IPS DF 4.7 (cell line): ENCODE data around the gene SVIP.

Source experiments
- DNase-seq: peaks from one replicate; pipeline ENCODE4 v3.0.0-alpha.2; 2013; ENCODE audit warnings: low spot score; ENCODE audit errors: extremely low read depth

Gene SVIP

DNA sequence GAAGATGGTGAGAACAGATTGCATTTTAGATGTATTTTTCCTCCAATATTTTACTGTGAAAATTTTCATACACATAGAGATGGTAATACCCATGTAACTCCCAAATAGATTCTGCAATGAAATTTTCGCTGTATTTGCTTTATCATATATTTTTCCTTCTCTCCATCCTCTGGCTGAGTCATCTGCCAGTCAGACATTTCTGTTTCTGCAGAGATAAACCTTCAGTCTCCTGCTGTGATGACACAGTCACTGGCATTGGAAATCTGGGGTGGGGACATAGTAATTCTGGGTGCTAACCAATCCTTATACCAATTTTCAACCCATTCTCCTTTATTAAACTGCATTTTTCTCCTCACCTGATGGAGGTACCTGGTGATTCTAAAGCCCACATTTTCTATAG, 33.7 kb downstream of the SVIP start:
- no peak for DNase-seq

DNA sequence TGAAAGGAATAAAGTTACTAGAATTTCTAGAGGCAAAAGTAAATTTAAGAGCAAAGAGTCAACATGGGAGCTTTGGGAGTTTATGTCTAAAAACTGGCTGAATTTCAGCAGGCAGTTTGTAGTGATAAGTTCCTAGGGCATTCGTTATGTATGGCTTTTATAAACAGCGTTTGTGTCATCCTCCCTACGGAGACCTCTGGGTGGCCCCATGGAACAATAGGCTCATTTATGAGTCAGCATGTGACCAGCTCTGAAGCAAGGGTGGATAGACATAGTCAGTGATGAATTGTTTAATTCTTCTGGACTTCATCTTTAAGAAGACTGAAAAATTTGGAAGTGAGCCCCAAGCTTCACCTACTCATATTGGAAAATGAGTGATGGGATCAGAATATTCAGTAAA, 37.1 kb downstream of the SVIP start:
- no peak for DNase-seq

DNA sequence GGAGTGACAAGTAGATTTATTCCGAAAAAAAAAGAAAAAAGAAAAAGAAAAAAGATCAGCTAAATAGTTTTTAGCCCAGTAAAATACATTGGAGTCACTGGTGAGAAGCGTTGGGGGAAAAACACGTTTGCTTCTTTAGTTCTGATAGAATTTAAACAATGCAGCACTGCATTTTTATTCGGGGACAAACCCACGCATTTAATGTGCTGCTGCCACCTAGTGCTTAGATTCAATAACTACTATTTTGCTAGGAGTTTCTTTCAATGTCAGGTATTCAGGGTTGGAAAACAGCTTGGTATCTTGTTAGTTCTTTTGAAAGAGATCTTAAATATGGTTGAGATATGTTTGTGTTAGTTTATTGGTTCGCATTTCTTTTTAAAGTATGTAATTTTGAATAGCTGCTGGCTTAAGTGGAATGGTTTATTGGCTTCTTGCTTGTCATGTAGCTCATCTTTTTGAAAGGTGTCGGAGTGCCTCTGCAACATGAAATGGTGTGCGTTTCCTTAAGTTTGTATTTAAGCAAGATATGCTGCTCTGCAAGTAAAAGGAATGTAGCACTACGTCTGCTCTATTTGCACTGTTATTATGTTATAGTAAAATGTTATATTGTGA, 41.9 kb downstream of the SVIP start:
- DNase-seq, result no peak

DNA sequence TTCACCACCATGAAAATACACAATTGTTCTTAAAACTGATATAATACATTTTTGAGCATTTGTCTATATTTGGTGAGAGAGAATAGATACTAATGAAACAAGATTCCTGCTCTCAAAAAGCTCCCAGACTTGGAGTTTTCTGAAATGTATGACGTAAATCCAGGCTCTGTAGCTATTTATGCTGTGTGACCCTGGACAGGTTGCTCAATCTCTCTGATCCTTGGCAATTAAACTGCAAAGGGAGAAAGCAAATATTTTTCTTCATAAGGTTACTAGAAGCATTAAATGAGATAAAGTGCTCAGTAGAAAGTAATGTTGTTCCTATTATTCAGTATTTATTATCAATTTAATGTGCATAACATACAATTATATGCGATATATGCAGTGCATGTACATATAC, 42.5 kb downstream of the SVIP start:
- no peak for DNase-seq

- no peak for DNase-seq
These were observed 43.1 kb downstream of the SVIP start for GRCh38 chr11:22786475-22786874.

- no peak for DNase-seq
These were observed 44.4 kb downstream of the SVIP start for GRCh38 chr11:22785251-22785650.

GRCh38 chr11:22780952-22781593, 48.5 kb downstream of the SVIP start:
- no peak for DNase-seq

DNA sequence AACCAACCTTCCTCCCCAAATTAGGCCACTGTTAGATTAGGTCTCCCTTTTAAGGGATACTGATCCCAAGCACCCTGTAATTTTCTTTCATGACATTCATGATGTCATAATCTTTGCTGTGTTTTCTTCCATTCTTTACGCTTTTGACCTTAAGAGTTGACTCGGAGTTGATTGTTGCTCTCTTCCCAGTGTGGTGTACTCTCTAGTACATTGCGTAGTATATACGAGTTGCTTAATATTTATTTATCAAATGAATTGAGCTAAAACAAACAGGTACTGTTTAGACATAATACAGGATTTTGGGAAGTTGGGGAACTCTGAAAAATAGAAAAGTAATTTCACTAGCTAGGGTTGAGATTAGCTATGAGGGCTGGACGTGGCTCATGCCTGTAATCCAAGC, 49.8 kb downstream of the SVIP start:
- no peak for DNase-seq

DNA sequence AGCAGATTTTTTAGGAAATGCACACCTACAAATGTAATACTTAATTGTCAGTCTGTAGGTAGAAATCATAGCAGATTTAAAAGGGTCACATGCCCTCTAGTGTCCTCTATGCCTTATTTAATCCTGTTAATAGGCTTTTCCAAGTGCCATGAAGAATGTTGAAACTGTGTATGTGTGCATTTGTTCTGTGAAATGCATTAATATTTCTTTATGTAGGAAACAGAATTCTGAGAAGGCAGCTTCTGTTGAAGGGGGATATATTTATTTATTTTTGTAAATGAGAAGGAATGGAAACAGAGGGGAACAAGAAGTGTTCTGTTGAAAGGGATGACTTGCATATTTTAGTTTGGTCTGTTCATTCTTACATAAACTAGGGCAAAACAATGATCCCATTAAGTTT, 51.0 kb downstream of the SVIP start:
- DNase-seq, result no peak

DNA sequence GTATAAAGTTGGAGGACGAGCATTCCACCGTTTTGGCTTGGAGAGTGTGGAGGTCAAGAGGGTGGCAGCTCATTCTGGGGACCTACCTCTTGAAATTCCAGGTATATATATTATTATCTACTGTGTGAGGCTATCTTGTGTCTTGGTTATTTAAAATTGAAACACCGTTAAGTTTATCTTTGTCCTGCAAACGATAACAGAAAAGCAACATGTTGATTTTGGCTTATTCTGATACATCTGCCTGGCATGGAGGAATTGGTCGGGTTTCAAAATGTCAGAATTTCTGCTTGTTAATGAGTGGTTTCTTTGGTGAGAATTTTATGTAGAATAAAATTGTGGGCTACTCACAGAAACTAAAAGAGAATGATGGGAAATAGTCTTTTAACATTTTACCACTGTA, 54.4 kb downstream of the SVIP start:
- DNase-seq, result no peak

DNA sequence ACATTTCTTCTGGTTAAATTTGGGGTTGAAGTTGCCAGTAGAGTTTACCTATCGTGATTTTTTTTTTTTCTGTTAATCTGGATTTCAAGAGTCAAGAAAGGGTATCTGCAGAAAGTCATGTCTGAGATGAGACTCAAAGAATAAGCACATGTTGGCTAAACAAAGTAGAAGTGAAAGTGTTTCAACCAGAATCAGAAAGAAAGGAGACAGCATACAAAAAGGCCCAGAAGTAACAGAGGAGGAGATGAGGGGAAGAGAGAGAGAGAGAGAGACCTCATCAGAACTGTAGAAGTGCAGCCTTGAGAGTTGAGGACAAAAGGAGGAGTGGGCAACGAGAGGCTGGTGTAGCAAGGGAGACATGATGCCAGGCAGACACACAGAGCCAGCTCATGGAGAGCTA, 54.9 kb downstream of the SVIP start:
- no peak for DNase-seq

DNA sequence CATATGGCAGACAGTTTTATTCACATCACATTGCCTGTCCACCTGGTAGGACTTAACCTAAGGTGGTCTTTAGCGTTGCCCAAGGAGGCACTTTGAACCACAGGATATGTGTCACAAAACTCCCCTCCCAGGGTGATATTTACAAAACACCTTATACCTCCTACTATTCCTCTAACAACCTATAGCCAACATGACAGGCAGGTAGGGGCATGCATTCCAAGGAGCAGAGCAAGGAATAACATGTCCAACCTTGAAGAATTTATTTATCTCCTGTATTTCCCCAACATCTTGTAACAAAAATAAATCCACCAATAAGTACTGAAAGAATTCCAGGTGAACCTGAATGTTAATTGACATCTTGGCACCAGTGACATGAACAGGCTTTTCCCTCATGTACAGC, 60.5 kb downstream of the SVIP start:
- DNase-seq, result no peak
